CD4-positive, CD25-positive, alpha-beta regulatory T cell (primary cell): ENCODE data around the gene CRY2. TPM values are rescaled to one million over a fixed set of nuclear protein-coding genes. Genes with fewer than 3 reads are reported as not detected.
A peak's percentile ranks its signal among the peaks of the same experiment; 100 is the strongest.
"Not testable (repeated sequence)": the region's sequence is repeated elsewhere in the genome, so short reads cannot be mapped to it uniquely, and the experiment has no call there.

Source experiments
- ATAC-seq, 2 donors: fragments of 150-1000 bp; cut with Tn5 transposase; one replicate each; pipeline ENCODE4 v1.10.0; 2021; ENCODE audit warnings: low read depth in 2 of 2, moderate number of reproducible peaks in 2 of 2, moderate library complexity in 1 of 2
- DNase-seq, 3 donors: peaks; one replicate each; pipeline versions ENCODE4 v3.0.0 to v3.0.0-alpha.2; 2012 to 2022; ENCODE audit warnings: mixed read lengths in 1 of 3
- H3K27ac ChIP-seq: one replicate; pipeline ENCODE4 v1.7.0; 2013; ENCODE audit warnings: mild to moderate bottlenecking, low read length; ENCODE audit not compliant: insufficient read depth, poor library complexity, severe bottlenecking
- H3K27me3 ChIP-seq: one replicate; pipeline ENCODE4 v1.7.0; 2013; ENCODE audit warnings: low read length; ENCODE audit not compliant: control insufficient read depth, insufficient read depth
- H3K36me3 ChIP-seq: one replicate; pipeline ENCODE4 v1.7.0; 2013; ENCODE audit warnings: mild to moderate bottlenecking, low read length, moderate library complexity; ENCODE audit not compliant: control insufficient read depth, insufficient read depth
- H3K4me1 ChIP-seq: 2 replicates; pipeline ENCODE4 v1.7.0; 2013; ENCODE audit warnings: mild to moderate bottlenecking, low read length; ENCODE audit not compliant: insufficient read depth, control insufficient read depth, poor library complexity, severe bottlenecking
- H3K4me3 ChIP-seq: one replicate; pipeline ENCODE4 v1.7.0; 2013; ENCODE audit warnings: low read depth, mild to moderate bottlenecking, low read length, moderate library complexity
- H3K9me3 ChIP-seq, 2 experiments: 1 replicate in 1 of 2; 2 replicates in 1 of 2; pipeline ENCODE4 v1.7.0; 2013; ENCODE audit warnings: low read length in 2 of 2, mild to moderate bottlenecking in 1 of 2, moderate library complexity in 1 of 2; ENCODE audit not compliant: control insufficient read depth in 2 of 2
- H3K27ac Mint-ChIP-seq, 3 donors: one replicate each; pipeline ENCODE4 v1.8.0; 2020 to 2022; ENCODE audit warnings: mild to moderate bottlenecking in 3 of 3, mixed read lengths in 3 of 3, moderate library complexity in 2 of 3
- H3K27me3 Mint-ChIP-seq: one replicate; pipeline ENCODE4 v1.8.0; 2022; ENCODE audit warnings: mild to moderate bottlenecking, mixed read lengths
- H3K36me3 Mint-ChIP-seq: one replicate; pipeline ENCODE4 v1.8.0; 2020; ENCODE audit warnings: mixed read lengths
- H3K4me1 Mint-ChIP-seq, 4 donors: one replicate each; pipeline ENCODE4 v1.8.0; 2020 to 2022; ENCODE audit warnings: mixed read lengths in 4 of 4, mild to moderate bottlenecking in 1 of 4
- H3K4me3 Mint-ChIP-seq, 4 donors: one replicate each; pipeline ENCODE4 v1.8.0; 2020 to 2022; ENCODE audit warnings: mild to moderate bottlenecking in 4 of 4, mixed read lengths in 4 of 4, moderate library complexity in 3 of 4
- H3K9me3 Mint-ChIP-seq, 7 donors: one replicate each; pipeline ENCODE4 v1.8.0; 2020 to 2022; ENCODE audit warnings: mixed read lengths in 7 of 7, mild to moderate bottlenecking in 3 of 7, moderate library complexity in 2 of 7
- polyA plus RNA-seq, 4 donors: library from polyadenylated mRNA; unstranded; fragments of 300-500 nt; fragmentation: Illumina TruSeq; gene quantifications; one replicate each; pipeline ENCODE4 v1.2.3, GENCODE V29; 2021
- total RNA-seq: library from RNA; stranded (reverse); gene quantifications from one replicate; pipeline ENCODE4 v1.2.3, GENCODE V29; 2022

CRY2 gene
- total and polyA plus RNA-seq, 5 donors from 2014 or later: 23.4 to 183 (median 27.8) TPM

- peaks cover 51% of the 10 kb centered on the region for H3K27me3 Mint-ChIP-seq
- ATAC-seq (no peak), DNase-seq (no peak)
- no peaks in the 10 kb centered on the region for H3K9me3 ChIP-seq
- no peaks in the 10 kb centered on the region for H3K36me3 Mint-ChIP-seq
- peaks cover 0 to 4% (median 0%) of the 10 kb centered on the region in 7 donors for H3K9me3 Mint-ChIP-seq
- peaks cover 0 to 17% (median 1%) of the 10 kb centered on the region in 4 donors for H3K4me1 Mint-ChIP-seq
- H3K27ac Mint-ChIP-seq: peak overlapping the region in 1 of 3 donors; percentile 62
- H3K4me3 Mint-ChIP-seq: peak overlapping the region; percentile 33 to 76 (median 56)
- H3K27ac ChIP-seq: no peak overlapping the region
- peaks cover 22% of the 10 kb centered on the region for H3K4me1 ChIP-seq
- H3K27me3 ChIP-seq: peaks cover 15% of the 10 kb centered on the region
- no peak overlapping the region for H3K4me3 ChIP-seq
- no peaks in the 10 kb centered on the region for H3K36me3 ChIP-seq
Observed at GRCh38 chr11:45900916-45901617, 53.8 kb downstream of the CRY2 start.

- Mint-ChIP-seq H3K4me1 (peaks cover 0 to 21% (median 5%) of the 10 kb centered on the region in 4 donors), H3K9me3 (peaks cover 0 to 4% (median 0%) of the 10 kb centered on the region in 7 donors), H3K36me3 (no peaks in the 10 kb centered on the region), H3K27ac (no peak overlapping the region), H3K27me3 (peaks cover 48% of the 10 kb centered on the region), H3K4me3 (peak overlapping the region in 2 of 4 donors; percentile 33 to 47)
- no peak overlapping the region for H3K27ac ChIP-seq
- H3K4me3 ChIP-seq: no peak overlapping the region
- H3K4me1 ChIP-seq: peaks cover 26% of the 10 kb centered on the region
- no peaks in the 10 kb centered on the region for H3K36me3 ChIP-seq
- DNase-seq: no peak
- H3K9me3 ChIP-seq: no peaks in the 10 kb centered on the region
- H3K27me3 ChIP-seq: peaks cover 15% of the 10 kb centered on the region
- no peak for ATAC-seq
Observed at GRCh38 chr11:45901626-45902025, 54.4 kb downstream of the CRY2 start.

GRCh38 chr11:45902452-45903380 is 55.4 kb downstream of the CRY2 start:
- Mint-ChIP-seq H3K27ac (no peak overlapping the region), H3K27me3 (peaks cover 38% of the 10 kb centered on the region), H3K4me1 (peaks cover 0 to 23% (median 5%) of the 10 kb centered on the region in 4 donors), H3K9me3 (peaks cover 0 to 4% (median 0%) of the 10 kb centered on the region in 7 donors), H3K36me3 (no peaks in the 10 kb centered on the region), H3K4me3 (no peak overlapping the region)
- Histone ChIP-seq H3K27ac (no peak overlapping the region), H3K27me3 (peaks cover 12% of the 10 kb centered on the region), H3K4me3 (no peak overlapping the region), H3K9me3 (no peaks in the 10 kb centered on the region), H3K4me1 (peaks cover 26% of the 10 kb centered on the region), H3K36me3 (no peaks in the 10 kb centered on the region)
- ATAC-seq (no peak), DNase-seq (no peak)

- ATAC-seq (no peak), DNase-seq (no peak)
- H3K27me3 ChIP-seq: no peaks in the 10 kb centered on the region
- H3K27ac ChIP-seq: no peak overlapping the region
- no peaks in the 10 kb centered on the region for H3K9me3 ChIP-seq
- H3K4me3 Mint-ChIP-seq: peak overlapping the region in 2 of 4 donors; percentile 31 to 58
- peaks cover 1% of the 10 kb centered on the region for H3K36me3 ChIP-seq
- peaks cover 0 to 2% (median 0%) of the 10 kb centered on the region in 7 donors for H3K9me3 Mint-ChIP-seq
- no peaks in the 10 kb centered on the region for H3K36me3 Mint-ChIP-seq
- H3K4me1 Mint-ChIP-seq: peaks cover 0 to 16% (median 4%) of the 10 kb centered on the region in 4 donors
- H3K4me3 ChIP-seq: no peak overlapping the region
- no peak overlapping the region for H3K27ac Mint-ChIP-seq
- H3K27me3 Mint-ChIP-seq: peaks cover 23% of the 10 kb centered on the region
- peaks cover 18% of the 10 kb centered on the region for H3K4me1 ChIP-seq
Observed at GRCh38 chr11:45904309-45904915, 57.1 kb downstream of the CRY2 start.

GRCh38 chr11:45905095-45905494 is 57.8 kb downstream of the CRY2 start:
- ATAC-seq (no peak), DNase-seq (no peak)
- Histone ChIP-seq H3K27me3 (no peaks in the 10 kb centered on the region), H3K27ac (no peak overlapping the region), H3K9me3 (no peaks in the 10 kb centered on the region), H3K36me3 (peaks cover 8% of the 10 kb centered on the region), H3K4me1 (peaks cover 15% of the 10 kb centered on the region), H3K4me3 (no peak overlapping the region)
- no peak overlapping the region for H3K27ac Mint-ChIP-seq
- peaks cover 23% of the 10 kb centered on the region for H3K27me3 Mint-ChIP-seq
- H3K9me3 Mint-ChIP-seq: peaks cover 0 to 2% (median 0%) of the 10 kb centered on the region in 7 donors
- peaks cover 0 to 16% (median 4%) of the 10 kb centered on the region in 4 donors for H3K4me1 Mint-ChIP-seq
- no peaks in the 10 kb centered on the region for H3K36me3 Mint-ChIP-seq
- H3K4me3 Mint-ChIP-seq: no peak overlapping the region

- H3K36me3 Mint-ChIP-seq: not testable (repeated sequence)
Observed at GRCh38 chr11:45905576-45905975, 58.3 kb downstream of the CRY2 start.

GRCh38 chr11:45906096-45906682 is 58.9 kb downstream of the CRY2 start:
- H3K9me3 ChIP-seq: no peaks in the 10 kb centered on the region
- peak overlapping the region in 1 of 4 donors; percentile 55 for H3K4me3 Mint-ChIP-seq
- H3K9me3 Mint-ChIP-seq: peaks cover 0 to 1% (median 0%) of the 10 kb centered on the region in 7 donors
- H3K27ac Mint-ChIP-seq: peak overlapping the region in 1 of 3 donors; percentile 76
- H3K4me1 ChIP-seq: peaks cover 9% of the 10 kb centered on the region
- peaks cover 0 to 12% (median 4%) of the 10 kb centered on the region in 4 donors for H3K4me1 Mint-ChIP-seq
- H3K27ac ChIP-seq: no peak overlapping the region
- H3K27me3 ChIP-seq: no peaks in the 10 kb centered on the region
- H3K36me3 Mint-ChIP-seq: no peaks in the 10 kb centered on the region
- ATAC-seq (no peak), DNase-seq (no peak)
- H3K4me3 ChIP-seq: no peak overlapping the region
- H3K36me3 ChIP-seq: peaks cover 18% of the 10 kb centered on the region
- H3K27me3 Mint-ChIP-seq: peaks cover 15% of the 10 kb centered on the region

More at GRCh38 chr11:45905576-45905975, 58.3 kb downstream of the CRY2 start:
- not testable (repeated sequence) for DNase-seq, ATAC-seq, H3K27me3 ChIP-seq, H3K4me3 Mint-ChIP-seq, H3K9me3 Mint-ChIP-seq, H3K27ac Mint-ChIP-seq, H3K9me3 ChIP-seq, H3K4me3 ChIP-seq, H3K27ac ChIP-seq
- H3K27me3 Mint-ChIP-seq: peaks cover 21% of the 10 kb centered on the region
- Histone ChIP-seq H3K4me1 (peaks cover 11% of the 10 kb centered on the region), H3K36me3 (peaks cover 13% of the 10 kb centered on the region)
- H3K4me1 Mint-ChIP-seq: peaks cover 0 to 15% (median 4%) of the 10 kb centered on the region in 4 donors
